ENCODE results near the gene SOST. TPM values are rescaled to one million over a fixed set of nuclear protein-coding genes. Genes with fewer than 3 reads are reported as not detected.

The SOST gene
- total and polyA plus RNA-seq, 7 donors: not detected

DNA sequence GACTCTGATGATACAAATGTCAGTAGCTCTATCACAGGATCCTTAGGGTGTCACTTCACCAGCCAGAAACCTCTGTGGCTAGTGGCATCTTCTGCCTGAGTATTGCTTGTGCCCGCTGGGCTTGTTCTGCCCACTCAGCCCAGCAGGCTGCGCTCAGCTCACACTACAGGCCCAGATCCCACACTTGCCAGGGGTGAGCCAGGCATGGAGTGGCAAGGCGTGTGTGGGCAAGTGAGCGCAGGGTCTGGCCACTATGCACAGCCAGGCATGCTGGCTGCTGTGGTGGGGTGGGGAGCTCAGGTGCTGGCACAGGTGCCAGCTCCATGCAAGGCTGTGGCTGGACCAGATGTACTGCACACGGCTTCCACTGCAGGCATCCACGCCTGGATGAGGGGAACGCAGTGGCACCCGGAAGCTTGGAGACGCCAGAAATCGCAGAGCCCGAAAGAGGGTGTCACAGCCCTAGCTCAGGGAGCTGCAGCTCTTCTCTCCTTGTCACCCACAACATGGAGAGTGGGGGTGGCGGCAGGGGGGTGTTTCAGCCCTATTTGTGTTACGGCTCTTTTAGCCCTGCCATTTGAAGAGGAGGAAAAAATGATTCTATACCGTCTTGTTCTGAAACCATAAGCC lies 31.8 kb upstream of the SOST start:
- no peak for DNase-seq
- no peak overlapping the region for H3K27ac ChIP-seq
- H3K27me3 ChIP-seq (ENCODE audit: insufficient read depth in 3 of 3, low read length in 2 of 3): no peaks in the 10 kb centered on the region
- no peaks in the 10 kb centered on the region for H3K9me3 ChIP-seq
- no peaks in the 10 kb centered on the region for H3K36me3 ChIP-seq (ENCODE audit: insufficient read depth in 1 of 2, low read depth in 1 of 2)
- intact Hi-C loops (cut with DNase I): no loop called here
- WGBS, 3 donors: 85 to 92% (median 92%) methylated on average over 14 of the region's 14 CpGs
- TF ChIP-seq, protein P1, sequence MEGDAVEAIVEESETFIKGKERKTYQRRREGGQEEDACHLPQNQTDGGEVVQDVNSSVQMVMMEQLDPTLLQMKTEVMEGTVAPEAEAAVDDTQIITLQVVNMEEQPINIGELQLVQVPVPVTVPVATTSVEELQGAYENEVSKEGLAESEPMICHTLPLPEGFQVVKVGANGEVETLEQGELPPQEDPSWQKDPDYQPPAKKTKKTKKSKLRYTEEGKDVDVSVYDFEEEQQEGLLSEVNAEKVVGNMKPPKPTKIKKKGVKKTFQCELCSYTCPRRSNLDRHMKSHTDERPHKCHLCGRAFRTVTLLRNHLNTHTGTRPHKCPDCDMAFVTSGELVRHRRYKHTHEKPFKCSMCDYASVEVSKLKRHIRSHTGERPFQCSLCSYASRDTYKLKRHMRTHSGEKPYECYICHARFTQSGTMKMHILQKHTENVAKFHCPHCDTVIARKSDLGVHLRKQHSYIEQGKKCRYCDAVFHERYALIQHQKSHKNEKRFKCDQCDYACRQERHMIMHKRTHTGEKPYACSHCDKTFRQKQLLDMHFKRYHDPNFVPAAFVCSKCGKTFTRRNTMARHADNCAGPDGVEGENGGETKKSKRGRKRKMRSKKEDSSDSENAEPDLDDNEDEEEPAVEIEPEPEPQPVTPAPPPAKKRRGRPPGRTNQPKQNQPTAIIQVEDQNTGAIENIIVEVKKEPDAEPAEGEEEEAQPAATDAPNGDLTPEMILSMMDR (IDR thresholded peaks at IDR 0.05): no peak
- peaks cover 3% of the 10 kb centered on the region for H3K4me1 ChIP-seq
- no peak for ATAC-seq
- no peak overlapping the region for H3K4me3 ChIP-seq

DNA sequence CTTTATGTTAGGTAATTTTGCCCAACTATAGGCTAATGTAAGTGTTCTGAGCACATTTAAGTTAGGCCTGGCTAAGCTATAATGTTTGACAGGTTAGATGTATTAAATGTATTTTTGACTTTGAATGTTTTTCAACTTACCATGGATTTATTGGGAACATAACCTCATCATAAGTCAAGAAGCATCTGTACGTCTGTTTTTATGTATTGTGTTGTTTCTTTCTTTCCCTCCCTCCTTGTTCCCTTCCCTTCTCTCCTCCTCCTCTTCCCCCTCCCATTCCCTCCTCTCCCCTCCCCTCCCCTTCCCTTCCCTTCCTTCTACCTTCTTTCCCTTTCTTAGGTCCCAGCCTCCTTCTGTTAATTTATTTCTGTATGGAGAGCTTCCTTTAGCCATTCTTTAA lies 30.9 kb upstream of the SOST start:
- H3K27ac ChIP-seq: no peak overlapping the region
- DNase-seq (no peak), ATAC-seq (no peak)
- WGBS, 3 donors: 69 to 90% (median 89%) methylated on average over 1 of the region's 1 CpG
- no peaks in the 10 kb centered on the region for H3K27me3 ChIP-seq (ENCODE audit: insufficient read depth in 3 of 3, low read length in 2 of 3)
- no peak overlapping the region for H3K4me3 ChIP-seq
- peaks cover 3% of the 10 kb centered on the region for H3K4me1 ChIP-seq
- no peaks in the 10 kb centered on the region for H3K9me3 ChIP-seq
- no peaks in the 10 kb centered on the region for H3K36me3 ChIP-seq (ENCODE audit: insufficient read depth in 1 of 2, low read depth in 1 of 2)
- intact Hi-C loops (cut with DNase I): no loop called here
- TF ChIP-seq, protein P1 (IDR thresholded peaks at IDR 0.05): no peak

DNA sequence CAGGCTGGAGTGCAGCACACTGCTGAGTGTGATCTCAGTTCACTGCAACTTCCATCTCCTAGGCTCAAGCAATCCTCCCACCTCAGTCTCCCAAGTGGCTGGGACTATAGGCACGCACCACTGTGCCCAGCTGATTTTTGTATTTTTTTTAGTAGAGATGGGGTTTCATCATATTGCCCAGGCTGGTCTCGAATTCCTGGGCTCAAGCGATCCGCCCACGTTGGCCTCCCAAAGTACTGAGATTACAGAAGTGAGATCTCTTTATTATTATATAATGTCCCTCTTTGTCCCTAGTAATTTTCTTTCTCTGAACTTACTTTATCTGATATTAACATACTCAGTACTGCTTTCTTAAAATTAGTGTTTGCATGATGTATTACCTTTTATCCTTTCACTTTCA lies 29.9 kb upstream of the SOST start:
- TF ChIP-seq, protein P1 (IDR thresholded peaks at IDR 0.05): no peak
- H3K36me3 ChIP-seq (ENCODE audit: insufficient read depth in 1 of 2, low read depth in 1 of 2): no peaks in the 10 kb centered on the region
- no peaks in the 10 kb centered on the region for H3K9me3 ChIP-seq
- peaks cover 3% of the 10 kb centered on the region for H3K4me1 ChIP-seq
- no peak for ATAC-seq
- no peak overlapping the region for H3K27ac ChIP-seq
- H3K27me3 ChIP-seq (ENCODE audit: insufficient read depth in 3 of 3, low read length in 2 of 3): no peaks in the 10 kb centered on the region
- WGBS, 3 donors: 81 to 88% (median 86%) methylated on average over 5 of the region's 5 CpGs
- H3K4me3 ChIP-seq: no peak overlapping the region
- DNase-seq: no peak
- intact Hi-C loops (cut with DNase I): no loop called here

DNA sequence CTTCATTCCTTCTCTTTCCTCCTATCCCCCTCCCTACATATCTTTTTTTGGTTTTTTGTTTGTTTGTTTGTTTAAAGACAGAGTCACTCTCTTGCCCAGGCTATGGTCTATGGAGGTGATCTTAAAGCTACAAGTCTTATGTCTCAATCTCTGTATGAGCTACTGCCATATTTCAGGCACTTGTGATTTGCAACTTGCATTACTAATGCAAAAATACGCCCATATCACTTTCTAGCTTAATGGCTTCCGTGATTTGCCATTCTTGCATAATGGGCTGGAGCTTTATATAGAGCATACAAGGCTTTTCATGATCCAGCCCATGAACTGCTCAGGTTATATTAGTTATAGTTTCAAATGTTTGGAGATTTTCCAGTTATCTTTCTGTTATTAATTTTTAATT lies 29.1 kb upstream of the SOST start:
- intact Hi-C loops (cut with DNase I): no loop called here
- peak; percentile 37 to 87 (median 73) for ATAC-seq
- TF ChIP-seq, protein P1 (IDR thresholded peaks at IDR 0.05): no peak
- H3K27ac ChIP-seq: peak overlapping the region; percentile 36
- peaks cover 3% of the 10 kb centered on the region for H3K4me1 ChIP-seq
- no peak for DNase-seq
- H3K4me3 ChIP-seq: no peak overlapping the region
- H3K27me3 ChIP-seq (ENCODE audit: insufficient read depth in 3 of 3, low read length in 2 of 3): no peaks in the 10 kb centered on the region
- no peaks in the 10 kb centered on the region for H3K36me3 ChIP-seq (ENCODE audit: insufficient read depth in 1 of 2, low read depth in 1 of 2)
- WGBS, 3 donors: 49 to 62% (median 52%) methylated on average over 2 of the region's 2 CpGs
- no peaks in the 10 kb centered on the region for H3K9me3 ChIP-seq

DNA sequence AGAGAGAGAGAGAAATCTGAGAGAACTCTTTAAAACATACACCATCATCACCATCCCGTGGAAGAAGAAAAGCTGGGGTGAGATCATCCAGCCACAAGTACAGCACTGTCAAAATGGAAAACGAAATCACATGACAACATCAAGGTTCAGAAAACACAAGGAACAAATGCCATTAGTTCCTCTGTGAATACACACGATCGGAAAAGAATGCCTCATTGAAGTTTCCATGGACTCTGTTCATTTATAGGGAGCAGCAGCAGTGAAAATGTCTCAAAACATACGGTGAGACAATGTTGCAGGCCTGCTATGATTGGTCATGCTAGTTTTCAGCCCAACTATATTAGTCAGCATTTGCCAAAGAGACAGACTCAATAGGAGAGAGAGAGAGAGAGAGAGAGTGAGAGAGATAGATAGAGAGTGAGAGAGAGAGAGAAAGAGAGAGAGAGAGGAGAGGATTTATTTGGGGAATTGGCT lies 26.1 kb upstream of the SOST start:
- Histone ChIP-seq H3K27me3 (ENCODE audit: insufficient read depth in 3 of 3, low read length in 2 of 3) (no peaks in the 10 kb centered on the region), H3K36me3 (ENCODE audit: insufficient read depth in 1 of 2, low read depth in 1 of 2) (no peaks in the 10 kb centered on the region), H3K4me1 (no peaks in the 10 kb centered on the region), H3K27ac (no peak overlapping the region), H3K9me3 (no peaks in the 10 kb centered on the region), H3K4me3 (no peak overlapping the region)
- ATAC-seq: no peak
- WGBS, 3 donors: 34 to 56% (median 44%) methylated on average over 5 of the region's 5 CpGs
- no peak for DNase-seq
- TF ChIP-seq, protein P1 (IDR thresholded peaks at IDR 0.05): no peak
- intact Hi-C loops (cut with DNase I): loop anchor here (5.0 kb wide), 2 partner anchors 48 to 63 kb away; partner anchors contain the start of genes CD300LG (in 1 of the 2) and MPP3 (in 1 of the 2)

Measured in psoas muscle (tissue), 8 donors.